AG10803 (cell line): ENCODE measurements around the gene EIF4E1B.

Experiments
- DNase-seq: peaks from one replicate; pipeline ENCODE4 v3.0.0; 2010; ENCODE audit warnings: low read depth
- H3K4me3 ChIP-seq: 2 replicates; pipeline ENCODE4 v1.5.1; 2011; ENCODE audit warnings: mild to moderate bottlenecking, low read length, control low read depth
- TF ChIP-seq, protein P1 (sequence below): conservative IDR thresholded peaks from 2 replicates; pipeline ENCODE4 v1.5.1; 2011; ENCODE audit warnings: mild to moderate bottlenecking, low read length, control low read depth, inconsistent platforms

The EIF4E1B gene

DNA sequence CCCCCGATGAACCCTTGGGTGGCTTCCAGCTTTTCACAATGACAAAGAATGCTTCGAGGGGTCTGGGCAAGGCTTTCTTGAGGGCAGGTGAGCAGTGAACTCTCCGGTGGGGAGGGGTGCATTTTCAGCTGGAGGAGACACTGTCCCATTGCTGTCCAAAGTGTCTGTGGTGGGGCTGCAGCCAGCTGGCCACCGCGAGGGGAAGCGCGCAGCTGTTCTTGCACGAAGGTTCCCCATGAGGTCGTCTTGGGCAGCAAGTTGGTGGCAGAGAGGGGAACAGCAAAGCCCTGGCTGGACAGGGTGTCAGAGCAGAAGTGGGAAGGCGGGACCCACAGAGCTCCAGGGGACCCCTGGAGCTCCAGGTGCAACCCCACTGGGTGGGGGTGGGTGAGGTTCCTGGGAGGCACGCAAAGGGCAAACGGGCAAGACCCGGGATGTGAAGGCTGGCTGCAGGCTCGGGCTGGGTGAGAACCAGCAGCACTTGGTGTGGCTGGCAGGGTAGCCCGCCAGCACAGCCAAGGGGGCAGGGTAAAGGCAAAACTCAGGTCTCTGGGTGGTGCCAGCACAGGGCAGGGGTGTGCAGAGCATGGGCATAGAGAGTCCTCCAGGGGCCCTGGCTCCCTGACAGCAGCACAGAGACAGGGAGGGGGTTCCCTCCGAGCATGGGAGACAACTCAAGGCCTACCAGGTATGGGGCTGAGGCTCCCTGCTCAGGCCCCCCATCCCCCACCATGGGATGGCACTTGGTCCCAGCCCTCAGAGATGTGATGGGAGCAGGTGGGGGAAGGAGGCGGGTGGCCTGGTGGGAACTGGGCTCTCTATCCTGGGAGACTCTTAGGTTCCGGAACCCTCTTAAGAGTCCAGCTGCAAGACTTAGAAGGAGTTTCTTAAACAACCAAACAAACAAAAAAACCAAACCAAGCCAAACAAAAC lies 43.4 kb downstream of the EIF4E1B start:
- no peak overlapping the region for H3K4me3 ChIP-seq
- no peak for DNase-seq
- TF ChIP-seq, protein P1, sequence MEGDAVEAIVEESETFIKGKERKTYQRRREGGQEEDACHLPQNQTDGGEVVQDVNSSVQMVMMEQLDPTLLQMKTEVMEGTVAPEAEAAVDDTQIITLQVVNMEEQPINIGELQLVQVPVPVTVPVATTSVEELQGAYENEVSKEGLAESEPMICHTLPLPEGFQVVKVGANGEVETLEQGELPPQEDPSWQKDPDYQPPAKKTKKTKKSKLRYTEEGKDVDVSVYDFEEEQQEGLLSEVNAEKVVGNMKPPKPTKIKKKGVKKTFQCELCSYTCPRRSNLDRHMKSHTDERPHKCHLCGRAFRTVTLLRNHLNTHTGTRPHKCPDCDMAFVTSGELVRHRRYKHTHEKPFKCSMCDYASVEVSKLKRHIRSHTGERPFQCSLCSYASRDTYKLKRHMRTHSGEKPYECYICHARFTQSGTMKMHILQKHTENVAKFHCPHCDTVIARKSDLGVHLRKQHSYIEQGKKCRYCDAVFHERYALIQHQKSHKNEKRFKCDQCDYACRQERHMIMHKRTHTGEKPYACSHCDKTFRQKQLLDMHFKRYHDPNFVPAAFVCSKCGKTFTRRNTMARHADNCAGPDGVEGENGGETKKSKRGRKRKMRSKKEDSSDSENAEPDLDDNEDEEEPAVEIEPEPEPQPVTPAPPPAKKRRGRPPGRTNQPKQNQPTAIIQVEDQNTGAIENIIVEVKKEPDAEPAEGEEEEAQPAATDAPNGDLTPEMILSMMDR = no peak

DNA sequence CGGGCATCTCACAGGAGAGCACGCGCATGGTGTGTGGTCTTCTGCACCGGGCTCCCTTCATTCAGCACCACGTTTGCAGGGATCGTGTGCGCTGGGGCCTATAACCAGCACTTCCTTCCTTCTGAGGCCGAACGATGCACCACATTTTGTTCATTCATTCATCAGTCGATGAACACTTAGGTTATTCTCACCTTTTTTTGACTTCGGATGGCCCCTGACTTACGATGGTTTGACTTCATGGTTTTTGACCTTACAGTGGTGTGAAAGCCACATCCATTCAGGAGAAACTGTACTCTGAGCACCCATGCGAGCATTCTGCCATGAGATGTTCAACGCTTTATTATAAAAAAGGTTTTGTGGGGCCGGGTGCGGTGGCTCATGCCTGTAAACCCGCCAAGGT lies 44.3 kb downstream of the EIF4E1B start:
- TF ChIP-seq, protein P1 = no peak
- no peak overlapping the region for H3K4me3 ChIP-seq
- DNase-seq = no peak

DNA sequence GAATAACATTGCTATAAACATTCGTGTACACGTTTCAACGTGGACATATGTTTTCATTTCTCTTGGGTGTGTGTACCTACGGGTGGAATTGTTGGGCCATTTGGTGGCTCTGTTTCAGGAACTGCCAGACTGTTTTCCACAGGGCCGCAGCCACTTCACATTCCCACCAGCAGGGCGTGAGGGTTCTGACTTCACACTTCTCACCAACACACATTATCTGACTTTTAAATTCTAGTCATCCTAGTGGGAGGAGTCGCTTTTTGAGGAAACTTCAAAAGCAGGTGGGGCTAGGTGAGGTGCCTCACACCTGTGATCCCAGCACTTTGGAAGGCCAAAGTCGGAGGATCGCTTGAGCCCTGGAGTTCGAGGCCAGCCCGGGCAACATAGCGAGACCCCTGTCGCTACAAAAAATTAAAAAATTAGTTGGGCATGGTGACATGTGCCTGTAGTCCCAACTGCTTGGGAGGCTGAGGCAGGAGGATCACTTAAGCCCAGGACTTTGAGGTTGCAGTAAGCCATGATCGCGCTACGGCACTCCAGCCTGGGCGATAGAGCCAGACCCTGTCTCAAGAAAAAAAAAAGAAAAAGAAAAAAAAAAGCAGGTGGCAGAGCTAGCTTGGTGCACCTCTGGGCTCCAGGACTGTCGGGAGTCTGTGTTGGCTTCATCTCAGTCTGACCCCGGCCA lies 45.3 kb downstream of the EIF4E1B start:
- no peak overlapping the region for H3K4me3 ChIP-seq
- TF ChIP-seq, protein P1 = peak; percentile 55
- DNase-seq = peak; percentile 26

DNA sequence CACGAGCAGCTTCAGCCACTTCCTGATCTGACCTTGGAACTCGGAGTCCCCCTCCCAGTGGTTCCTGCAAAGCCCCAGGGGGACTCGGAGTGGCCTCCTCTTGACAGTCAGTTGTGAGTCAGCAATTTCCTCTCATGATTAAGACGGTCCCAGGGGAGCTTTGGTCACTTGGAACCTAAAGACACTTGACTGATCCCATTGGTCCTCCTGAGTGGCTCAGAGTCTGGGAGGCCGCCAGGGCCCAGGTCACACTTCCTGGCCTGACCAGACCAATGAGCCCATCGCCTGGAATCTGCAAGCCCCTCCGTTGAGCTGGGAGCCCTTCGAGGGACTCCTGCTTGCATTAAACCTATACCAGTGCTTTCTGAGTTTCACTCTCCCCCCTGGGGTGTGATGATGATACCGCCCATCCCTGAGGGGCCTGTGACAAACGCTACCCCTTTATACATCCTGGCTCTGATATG lies 45.9 kb downstream of the EIF4E1B start:
- TF ChIP-seq, protein P1 = no peak

DNA sequence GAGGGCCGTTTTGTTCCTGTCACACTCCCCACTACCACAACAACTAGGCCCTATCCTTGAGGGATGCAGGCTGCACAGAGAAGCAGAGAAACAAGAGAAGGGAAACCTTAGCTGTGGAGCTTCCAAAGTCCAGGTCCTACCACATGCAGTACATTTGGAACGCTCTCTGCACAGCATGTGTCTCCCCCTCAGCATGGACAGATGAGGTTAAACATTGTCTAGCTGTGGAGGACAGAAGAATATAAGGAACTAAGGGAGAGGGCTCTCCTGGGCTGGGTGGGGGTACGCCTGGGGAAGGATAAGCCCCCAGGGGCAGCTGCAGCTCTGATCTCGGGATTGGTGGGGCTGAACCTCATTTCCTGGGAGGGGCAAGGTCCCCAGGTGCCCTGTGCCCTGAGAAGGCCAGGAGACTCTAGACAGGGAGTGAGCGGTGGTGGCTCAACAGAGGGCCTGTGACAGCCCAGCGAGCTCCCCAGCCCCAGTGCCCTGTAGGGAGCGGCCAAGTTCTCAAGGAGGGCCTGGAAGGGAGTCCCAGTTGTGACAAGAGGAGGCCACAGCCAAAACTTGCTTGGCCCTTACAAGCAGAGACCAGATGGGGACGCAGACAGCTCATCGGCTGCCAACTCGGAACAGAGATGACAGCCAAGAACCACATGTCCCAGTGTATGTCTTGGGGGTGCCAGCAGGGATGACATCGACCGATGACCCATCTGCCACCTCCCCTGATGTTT lies 46.9 kb downstream of the EIF4E1B start:
- peak; percentile 6 for DNase-seq
- H3K4me3 ChIP-seq = no peak overlapping the region
- TF ChIP-seq, protein P1 = no peak

More for the DNA sequence above, 45.9 kb downstream of the EIF4E1B start:
- no peak overlapping the region for H3K4me3 ChIP-seq
- peak; percentile 57 for DNase-seq

DNA sequence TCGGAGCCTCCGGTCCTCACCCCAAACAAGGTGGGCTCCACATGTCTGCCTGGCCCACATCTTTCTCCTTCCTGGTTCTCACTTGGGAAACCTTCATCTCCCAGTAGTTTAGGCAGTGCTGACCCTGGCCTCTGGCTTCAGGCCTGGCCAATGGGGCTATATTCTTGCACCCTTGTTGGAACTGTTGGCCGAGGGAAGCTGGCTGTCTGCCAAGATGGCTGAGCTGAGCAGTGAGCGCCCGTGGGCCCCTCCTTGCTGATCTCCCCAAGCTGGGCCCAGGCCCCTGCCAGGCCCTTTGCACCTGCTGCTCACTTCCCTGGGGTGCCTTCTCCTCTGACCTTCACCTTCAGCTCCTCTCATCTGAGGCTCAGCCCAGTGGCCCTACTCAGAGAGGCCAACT lies 48.1 kb downstream of the EIF4E1B start:
- no peak for DNase-seq
- no peak overlapping the region for H3K4me3 ChIP-seq
- TF ChIP-seq, protein P1 = no peak
